PC-9 (cell line): Measurements from ENCODE around the gene CNBD2. TPM values are rescaled to one million over a fixed set of nuclear protein-coding genes. Genes with fewer than 3 reads are reported as not detected.

Experiments used
- BruUV-seq: library from RNA; stranded (reverse); fragments of 400-500 nt; replicated peaks from 2 replicates; lab custom pipeline; 2021; lab: Mats Ljungman, UMichigan
- CTCF ChIA-PET: fragments of 300-600 bp; sonication (Branson Sonifier 250); formaldehyde crosslinking; loops from one replicate; lab custom pipeline; 2022; ENCODE audit warnings: antibody characterized with exemption; lab: Charles Lee
- POLR2A ChIA-PET: fragments of 300-600 bp; sonication (Branson Sonifier 250); formaldehyde crosslinking; loops from one replicate; lab custom pipeline; 2022; ENCODE audit warnings: antibody characterized with exemption; ENCODE audit not compliant: unreplicated experiment; lab: Charles Lee
- DNase-seq, 2 experiments: peaks; one replicate each; pipeline versions ENCODE4 v3.0.0 to v3.0.0-alpha.2; 2015 to 2022; ENCODE audit warnings: mixed read lengths in 1 of 2
- H2AFZ ChIP-seq: fragments of 200-600 bp; sonication (generic); 2 replicates; pipeline ENCODE4 v1.8.1; 2017; ENCODE audit warnings: antibody characterized with exemption
- H3F3A ChIP-seq: fragments of 200-600 bp; sonication (generic); 2 replicates; pipeline ENCODE4 v1.8.1; 2017; ENCODE audit warnings: antibody characterized with exemption, mild to moderate bottlenecking, low read depth; ENCODE audit not compliant: insufficient read depth
- H3K27ac ChIP-seq: fragments of 200-600 bp; sonication (generic); 2 replicates; pipeline ENCODE4 v1.6.1; 2016; ENCODE audit warnings: mixed run types
- H3K27me3 ChIP-seq: fragments of 200-600 bp; sonication (generic); 2 replicates; pipeline ENCODE4 v1.6.1; 2016; ENCODE audit warnings: low read depth, mixed run types; ENCODE audit not compliant: insufficient read depth
- H3K36me3 ChIP-seq: fragments of 200-600 bp; sonication (generic); 2 replicates; pipeline ENCODE4 v1.6.1; 2016; ENCODE audit warnings: low read depth, mixed run types
- H3K4me1 ChIP-seq: fragments of 200-600 bp; sonication (generic); replicated peaks from 2 replicates; pipeline ENCODE4 v1.6.1; 2016; ENCODE audit warnings: mixed run types; ENCODE audit not compliant: insufficient read depth
- H3K4me2 ChIP-seq: fragments of 200-600 bp; sonication (generic); 2 replicates; pipeline ENCODE4 v1.6.1; 2017; ENCODE audit warnings: mixed run types
- H3K4me3 ChIP-seq: fragments of 200-600 bp; sonication (generic); 2 replicates; pipeline ENCODE4 v1.6.1; 2016; ENCODE audit warnings: mixed run types
- H3K79me2 ChIP-seq: fragments of 200-600 bp; sonication (generic); 2 replicates; pipeline ENCODE4 v1.6.1; 2017; ENCODE audit warnings: low read depth, mixed run types
- H3K9me2 ChIP-seq: fragments of 200-600 bp; sonication (generic); 2 replicates; pipeline ENCODE4 v1.8.1; 2017; ENCODE audit warnings: mild to moderate bottlenecking; ENCODE audit not compliant: insufficient read depth
- H3K9me3 ChIP-seq: fragments of 200-600 bp; sonication (generic); 2 replicates; pipeline ENCODE4 v1.8.1; 2016; ENCODE audit warnings: low read depth; ENCODE audit not compliant: insufficient read depth
- H4K20me1 ChIP-seq: fragments of 200-600 bp; sonication (generic); 2 replicates; pipeline ENCODE4 v1.8.1; 2017; ENCODE audit not compliant: insufficient read depth
- EZH2 ChIP-seq: fragments of 200-600 bp; sonication (generic); IDR thresholded peaks from 2 replicates; pipeline ENCODE4 v1.8.0; 2017; ENCODE audit warnings: antibody characterized with exemption, low read depth
- intact Hi-C: fragments of 100-400 bp; cut with micrococcal nuclease; formaldehyde crosslinking; loops from one replicate; pipeline ENCODE4 v1.10.0; 2022; ENCODE audit not compliant: unreplicated experiment
- total RNA-seq: library from RNA; stranded (reverse); gene quantifications from 2 replicates; pipeline ENCODE4 v1.2.3, GENCODE V29; 2021
- TF ChIP-seq, protein P1 (sequence below): fragments of 200-600 bp; sonication (generic); conservative IDR thresholded peaks from 2 replicates; pipeline ENCODE4 v1.6.1; 2017; ENCODE audit warnings: mixed run types, antibody characterized with exemption, mild to moderate bottlenecking, moderate library complexity

CNBD2 gene
- total RNA-seq, 1 experiment from 2014 or later, result 7.3 TPM

DNA sequence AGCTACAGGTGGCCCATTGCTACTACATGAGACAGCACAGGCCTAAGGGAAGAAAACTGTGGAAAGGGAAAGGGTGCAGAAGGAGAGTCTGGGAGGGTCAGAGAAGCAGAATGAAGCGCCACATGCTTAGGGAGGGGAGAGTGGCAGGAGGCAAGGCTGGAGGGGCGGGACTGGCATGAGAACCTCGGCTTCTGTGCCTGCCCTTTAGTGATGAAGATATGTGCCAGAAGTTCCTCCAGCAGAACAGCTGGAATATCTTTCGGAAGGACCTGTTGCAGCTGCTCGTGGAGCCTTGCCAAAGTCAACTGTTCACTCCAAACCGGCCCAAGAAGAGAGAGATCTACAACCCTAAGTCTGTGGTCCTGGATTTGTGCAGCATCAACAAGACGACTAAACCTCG is 61.8 kb downstream of the CNBD2 start:
- intact Hi-C loops, result no loop called here

DNA sequence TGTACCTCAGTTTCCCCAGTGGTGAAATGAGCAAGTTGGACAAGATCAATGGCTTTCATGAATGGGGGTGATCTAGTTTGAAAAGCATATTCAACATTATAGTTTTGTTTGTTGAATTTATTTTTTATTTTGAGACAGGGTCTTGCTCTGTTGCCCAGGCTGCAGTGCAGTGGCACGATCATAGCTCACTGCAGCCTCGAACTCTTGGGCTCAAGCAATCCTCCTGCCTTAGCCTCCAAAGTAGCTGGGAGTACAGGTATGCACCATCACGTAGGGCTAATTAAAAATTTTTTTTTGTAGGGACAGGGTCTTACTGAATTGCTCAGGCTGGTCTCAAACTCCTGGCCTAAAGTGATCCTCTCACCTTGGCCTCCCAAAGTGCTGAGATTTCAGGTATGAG is 63.4 kb downstream of the CNBD2 start:
- no TSS peak for BruUV-seq
- Histone ChIP-seq H3K4me1 (no peaks in the 10 kb centered on the region), H3K9me2 (no peaks in the 10 kb centered on the region), H3K27me3 (no peaks in the 10 kb centered on the region), H3K27ac (no peak overlapping the region), H3F3A (peaks cover 15% of the 10 kb centered on the region; the same call in 1 of the 2 replicates), H3K4me2 (no peak overlapping the region), H2AFZ (no peak overlapping the region), H3K4me3 (no peak overlapping the region), H3K36me3 (no peaks in the 10 kb centered on the region), H4K20me1 (no peaks in the 10 kb centered on the region), H3K79me2 (no peaks in the 10 kb centered on the region), H3K9me3 (no peaks in the 10 kb centered on the region)
- intact Hi-C loops, result no loop called here
- ChIA-PET POLR2A (no interaction called here), CTCF (no interaction called here)
- DNase-seq, result no peak
- no peak for TF ChIP-seq EZH2
- TF ChIP-seq, protein P1, sequence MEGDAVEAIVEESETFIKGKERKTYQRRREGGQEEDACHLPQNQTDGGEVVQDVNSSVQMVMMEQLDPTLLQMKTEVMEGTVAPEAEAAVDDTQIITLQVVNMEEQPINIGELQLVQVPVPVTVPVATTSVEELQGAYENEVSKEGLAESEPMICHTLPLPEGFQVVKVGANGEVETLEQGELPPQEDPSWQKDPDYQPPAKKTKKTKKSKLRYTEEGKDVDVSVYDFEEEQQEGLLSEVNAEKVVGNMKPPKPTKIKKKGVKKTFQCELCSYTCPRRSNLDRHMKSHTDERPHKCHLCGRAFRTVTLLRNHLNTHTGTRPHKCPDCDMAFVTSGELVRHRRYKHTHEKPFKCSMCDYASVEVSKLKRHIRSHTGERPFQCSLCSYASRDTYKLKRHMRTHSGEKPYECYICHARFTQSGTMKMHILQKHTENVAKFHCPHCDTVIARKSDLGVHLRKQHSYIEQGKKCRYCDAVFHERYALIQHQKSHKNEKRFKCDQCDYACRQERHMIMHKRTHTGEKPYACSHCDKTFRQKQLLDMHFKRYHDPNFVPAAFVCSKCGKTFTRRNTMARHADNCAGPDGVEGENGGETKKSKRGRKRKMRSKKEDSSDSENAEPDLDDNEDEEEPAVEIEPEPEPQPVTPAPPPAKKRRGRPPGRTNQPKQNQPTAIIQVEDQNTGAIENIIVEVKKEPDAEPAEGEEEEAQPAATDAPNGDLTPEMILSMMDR, result no peak

More for the DNA sequence above, 61.8 kb downstream of the CNBD2 start:
- H3K4me3 ChIP-seq, result no peak overlapping the region
- no peaks in the 10 kb centered on the region for H3K9me3 ChIP-seq
- TF ChIP-seq, protein P1, result no peak
- TF ChIP-seq EZH2, result no peak
- H3K36me3 ChIP-seq, result no peaks in the 10 kb centered on the region
- no peaks in the 10 kb centered on the region for H3K79me2 ChIP-seq
- no peak overlapping the region for H3K27ac ChIP-seq
- CTCF ChIA-PET, result no interaction called here
- H3F3A ChIP-seq, result no peaks in the 10 kb centered on the region; the same call in 1 of the 2 replicates
- BruUV-seq, result no TSS peak
- no peaks in the 10 kb centered on the region for H3K27me3 ChIP-seq
- POLR2A ChIA-PET, result no interaction called here
- no peaks in the 10 kb centered on the region for H3K9me2 ChIP-seq
- H3K4me1 ChIP-seq, result no peaks in the 10 kb centered on the region
- H4K20me1 ChIP-seq, result no peaks in the 10 kb centered on the region
- H3K4me2 ChIP-seq, result no peak overlapping the region
- no peak overlapping the region for H2AFZ ChIP-seq
- DNase-seq, result no peak

DNA sequence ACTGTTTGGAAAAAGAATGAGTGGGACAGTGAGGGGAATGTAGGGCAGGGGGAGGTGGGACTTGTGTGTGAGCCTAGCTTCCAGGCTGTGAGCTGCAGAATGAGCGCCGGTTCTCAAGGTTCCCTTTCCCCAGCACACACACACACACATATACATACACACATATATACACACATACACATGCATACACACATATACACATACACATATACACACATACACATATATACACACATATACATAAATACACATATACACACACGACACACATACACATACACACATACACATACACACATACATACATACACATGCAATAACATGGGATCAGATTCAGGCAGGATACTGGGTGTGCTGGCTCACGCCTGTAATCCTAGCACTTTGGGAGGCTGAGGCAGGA is 66.5 kb downstream of the CNBD2 start:
- peaks cover 19% of the 10 kb centered on the region; the same call in 1 of the 2 replicates for H3F3A ChIP-seq
- BruUV-seq, result no TSS peak
- intact Hi-C loops, result no loop called here
- no peak for TF ChIP-seq EZH2
- TF ChIP-seq, protein P1, result no peak
- ChIA-PET POLR2A (interaction anchor here (0.5 kb wide), 1 partner anchor 374 kb away, joined by 4 read pairs; no protein-coding TSS in a partner anchor), CTCF (no interaction called here)
- no peaks in the 10 kb centered on the region for H3K36me3 ChIP-seq
- H4K20me1 ChIP-seq, result no peaks in the 10 kb centered on the region
- no peak overlapping the region for H3K4me2 ChIP-seq
- H3K27me3 ChIP-seq, result no peaks in the 10 kb centered on the region
- no peak overlapping the region for H3K27ac ChIP-seq
- no peak overlapping the region for H3K4me3 ChIP-seq
- H3K4me1 ChIP-seq, result no peaks in the 10 kb centered on the region
- no peaks in the 10 kb centered on the region for H3K9me3 ChIP-seq
- no peaks in the 10 kb centered on the region for H3K9me2 ChIP-seq
- H2AFZ ChIP-seq, result no peak overlapping the region
- H3K79me2 ChIP-seq, result no peaks in the 10 kb centered on the region
- no peak for DNase-seq
